ENCODE data around the gene FIGLA.

FIGLA gene

GRCh38 chr2:70756128-70756527 is 34.3 kb downstream of the FIGLA start:
- TF ChIP-seq CTCF (IDR thresholded peaks at IDR 0.05), result no peak

- no peak for TF ChIP-seq CTCF (IDR thresholded peaks at IDR 0.05)
Observed at GRCh38 chr2:70753902-70754301, 36.5 kb downstream of the FIGLA start.

DNA sequence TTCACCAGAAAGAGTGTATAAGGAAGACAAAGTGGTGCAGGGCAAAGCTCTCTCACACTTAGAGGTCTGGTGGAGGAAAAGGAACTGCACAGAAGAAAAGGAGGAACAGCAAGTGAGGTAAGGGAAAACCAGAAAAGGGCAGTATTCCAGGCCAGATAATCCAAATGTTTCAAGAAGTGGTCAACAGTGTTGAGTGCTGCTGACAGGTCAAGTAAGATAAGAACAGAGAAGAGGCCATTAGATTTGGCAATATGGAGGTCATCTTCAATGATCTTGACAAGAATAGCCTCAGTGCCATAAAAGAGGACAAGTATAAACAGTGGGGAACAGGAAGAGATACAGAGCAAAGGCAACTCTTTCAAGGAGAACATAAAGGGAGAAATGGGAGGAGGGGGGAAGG is 37.4 kb downstream of the FIGLA start:
- TF ChIP-seq CTCF (IDR thresholded peaks at IDR 0.05), result no peak

- no peak for TF ChIP-seq CTCF (IDR thresholded peaks at IDR 0.05)
Observed at GRCh38 chr2:70752396-70752795, 38.0 kb downstream of the FIGLA start.

DNA sequence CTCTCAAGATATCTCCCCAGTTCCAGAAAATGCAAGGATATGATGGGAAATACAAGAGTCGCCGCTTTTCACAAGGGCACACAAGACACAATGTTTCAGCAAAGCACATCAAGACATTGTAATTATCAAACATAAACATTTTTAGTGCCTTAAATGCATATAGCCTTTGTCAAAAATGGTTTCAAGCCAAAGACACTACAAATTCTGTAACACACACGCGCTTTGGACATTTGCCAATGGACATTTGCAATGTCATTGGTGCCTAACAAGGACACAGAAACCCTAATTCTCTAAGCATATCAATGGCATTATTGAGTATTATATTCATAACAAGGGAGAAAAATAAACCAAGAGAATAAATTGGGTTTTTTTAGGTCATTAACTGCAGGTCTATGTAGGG is 38.6 kb downstream of the FIGLA start:
- TF ChIP-seq CTCF (IDR thresholded peaks at IDR 0.05), result no peak

DNA sequence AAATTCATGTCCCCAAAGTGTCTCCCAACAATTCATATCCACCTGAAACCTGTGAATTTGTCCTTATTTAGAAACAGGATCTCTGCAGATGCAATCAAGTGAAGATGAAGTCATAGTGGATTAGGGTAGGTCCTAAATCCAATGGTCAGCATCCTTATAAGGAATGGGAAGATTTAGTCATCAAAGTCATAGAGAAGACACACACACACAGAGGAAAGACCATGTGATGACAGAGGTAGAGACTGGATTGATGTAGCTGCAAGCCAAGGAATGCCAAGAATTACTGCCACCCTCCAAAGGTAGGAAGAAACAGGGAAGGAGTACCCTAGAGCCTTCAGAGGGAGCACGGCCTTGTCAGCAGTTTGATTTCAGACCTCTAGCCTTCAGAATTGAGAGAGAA is 40.1 kb downstream of the FIGLA start:
- TF ChIP-seq CTCF (IDR thresholded peaks at IDR 0.05), result no peak

- TF ChIP-seq CTCF (IDR thresholded peaks at IDR 0.05), result no peak
Observed at GRCh38 chr2:70748002-70748784, 42.2 kb downstream of the FIGLA start.

- TF ChIP-seq CTCF (IDR thresholded peaks at IDR 0.05), result no peak
Observed at GRCh38 chr2:70747284-70747683, 43.2 kb downstream of the FIGLA start.
